Testis (tissue), 2 donors: Measurements from ENCODE around the gene C6orf141.

ENCODE experiments used
- CTCF ChIP-seq, 3 experiments: fragments of 450-650 bp in 2 of 3; fragments of 200-600 bp in 1 of 3; sonication (generic) in 1 of 3; IDR thresholded peaks; one replicate each; pipeline ENCODE4 v1.5.1; 2016 to 2019; ENCODE audit warnings: antibody characterized with exemption in 3 of 3, mild to moderate bottlenecking in 2 of 3, moderate library complexity in 1 of 3
- POLR2A ChIP-seq: fragments of 450-650 bp; IDR thresholded peaks from one replicate; pipeline ENCODE4 v1.6.1; 2017; ENCODE audit warnings: antibody characterized with exemption, mild to moderate bottlenecking, moderate library complexity

- TF ChIP-seq CTCF (IDR thresholded peaks at IDR 0.05) (no peak), POLR2A (no peak)
These were observed 577 bp upstream of the C6orf141 start for GRCh38 chr6:49549691-49550491.
